Measurements from ENCODE around the gene HPCAL1. TPM values are rescaled to one million over a fixed set of nuclear protein-coding genes. Genes with fewer than 3 reads are reported as not detected.

HPCAL1 gene
- total RNA-seq, 2 experiments from 2014 or later: 61.6 to 63.6 TPM

GRCh38 chr2:10387033-10387432 lies 84.3 kb downstream of the HPCAL1 start:
- Mint-ChIP-seq H3K36me3 (ENCODE audit: low read depth) (peaks cover 2% of the 10 kb centered on the region), H3K27me3 (no peaks in the 10 kb centered on the region), H3K4me3 (no peak overlapping the region), H3K4me1 (peaks cover 55% of the 10 kb centered on the region), H3K9me3 (no peaks in the 10 kb centered on the region), H3K27ac (no peak overlapping the region)
- CTCF ChIA-PET: no interaction called here
- no peak for DNase-seq
- POLR2A ChIA-PET: no interaction called here

GRCh38 chr2:10388954-10389560 lies 86.4 kb downstream of the HPCAL1 start:
- Mint-ChIP-seq H3K27ac (no peak overlapping the region), H3K4me3 (no peak overlapping the region), H3K36me3 (ENCODE audit: low read depth) (peaks cover 2% of the 10 kb centered on the region), H3K4me1 (peaks cover 40% of the 10 kb centered on the region), H3K9me3 (no peaks in the 10 kb centered on the region), H3K27me3 (no peaks in the 10 kb centered on the region)
- CTCF ChIA-PET: interaction anchor here (1.1 kb wide), 2 partner anchors 12 to 265 kb away, joined by 4 to 5 read pairs; no protein-coding TSS in a partner anchor
- POLR2A ChIA-PET: no interaction called here
- no peak for DNase-seq

- H3K27me3 Mint-ChIP-seq: no peaks in the 10 kb centered on the region
- no peak for DNase-seq
- peaks cover 35% of the 10 kb centered on the region for H3K4me1 Mint-ChIP-seq
- ChIA-PET CTCF (interaction anchor here (1.1 to 3.3 kb wide), 3 partner anchors 10 to 265 kb away, joined by 3 to 15 read pairs (median 5); no protein-coding TSS in a partner anchor), POLR2A (no interaction called here)
- peaks cover 2% of the 10 kb centered on the region for H3K36me3 Mint-ChIP-seq (ENCODE audit: low read depth)
- H3K4me3 Mint-ChIP-seq: no peak overlapping the region
- no peak overlapping the region for H3K27ac Mint-ChIP-seq
- no peaks in the 10 kb centered on the region for H3K9me3 Mint-ChIP-seq
These were observed 86.9 kb downstream of the HPCAL1 start for GRCh38 chr2:10389573-10389972.

- ChIA-PET POLR2A (no interaction called here), CTCF (interaction anchor here (1.3 to 3.3 kb wide), 2 partner anchors 10 to 18 kb away, joined by 3 to 15 read pairs; no protein-coding TSS in a partner anchor)
- Mint-ChIP-seq H3K27ac (no peak overlapping the region), H3K27me3 (no peaks in the 10 kb centered on the region), H3K4me1 (peaks cover 33% of the 10 kb centered on the region), H3K4me3 (no peak overlapping the region), H3K36me3 (ENCODE audit: low read depth) (peaks cover 2% of the 10 kb centered on the region), H3K9me3 (no peaks in the 10 kb centered on the region)
- no peak for DNase-seq
These were observed 87.7 kb downstream of the HPCAL1 start for GRCh38 chr2:10390369-10390801.

GRCh38 chr2:10392100-10392499 lies 89.4 kb downstream of the HPCAL1 start:
- ChIA-PET POLR2A (no interaction called here), CTCF (interaction anchor here (3.3 to 3.9 kb wide), 2 partner anchors 10 to 16 kb away, joined by 15 to 18 read pairs; no protein-coding TSS in a partner anchor)
- DNase-seq: no peak
- H3K4me3 Mint-ChIP-seq: no peak overlapping the region
- H3K27ac Mint-ChIP-seq: no peak overlapping the region
- peaks cover 21% of the 10 kb centered on the region for H3K4me1 Mint-ChIP-seq
- H3K36me3 Mint-ChIP-seq (ENCODE audit: low read depth): peaks cover 6% of the 10 kb centered on the region
- H3K9me3 Mint-ChIP-seq: no peaks in the 10 kb centered on the region
- H3K27me3 Mint-ChIP-seq: no peaks in the 10 kb centered on the region

- Mint-ChIP-seq H3K36me3 (ENCODE audit: low read depth) (peaks cover 6% of the 10 kb centered on the region), H3K9me3 (no peaks in the 10 kb centered on the region), H3K4me1 (peaks cover 19% of the 10 kb centered on the region), H3K27ac (no peak overlapping the region), H3K27me3 (no peaks in the 10 kb centered on the region), H3K4me3 (no peak overlapping the region)
- POLR2A ChIA-PET: no interaction called here
- no peak for DNase-seq
- CTCF ChIA-PET: interaction anchor here (1.7 to 3.9 kb wide), 3 partner anchors 10 to 125 kb away, joined by 3 to 18 read pairs (median 15); no protein-coding TSS in a partner anchor
These were observed 89.8 kb downstream of the HPCAL1 start for GRCh38 chr2:10392548-10392947.

GRCh38 chr2:10392951-10393639 lies 90.4 kb downstream of the HPCAL1 start:
- Mint-ChIP-seq H3K27me3 (no peaks in the 10 kb centered on the region), H3K27ac (no peak overlapping the region), H3K4me1 (peaks cover 18% of the 10 kb centered on the region), H3K9me3 (no peaks in the 10 kb centered on the region), H3K36me3 (ENCODE audit: low read depth) (peaks cover 10% of the 10 kb centered on the region), H3K4me3 (no peak overlapping the region)
- DNase-seq: no peak
- POLR2A ChIA-PET: no interaction called here
- CTCF ChIA-PET: interaction anchor here (1.7 to 3.9 kb wide), 3 partner anchors 11 to 126 kb away, joined by 3 to 18 read pairs (median 15); no protein-coding TSS in a partner anchor

- Mint-ChIP-seq H3K4me1 (peaks cover 16% of the 10 kb centered on the region), H3K4me3 (no peak overlapping the region), H3K36me3 (ENCODE audit: low read depth) (peaks cover 13% of the 10 kb centered on the region), H3K27me3 (no peaks in the 10 kb centered on the region), H3K9me3 (no peaks in the 10 kb centered on the region), H3K27ac (no peak overlapping the region)
- ChIA-PET POLR2A (no interaction called here), CTCF (interaction anchor here (1.7 to 3.9 kb wide), 2 partner anchors 11 to 126 kb away, joined by 3 to 18 read pairs; no protein-coding TSS in a partner anchor)
- no peak for DNase-seq
These were observed 90.9 kb downstream of the HPCAL1 start for GRCh38 chr2:10393640-10393982.

GRCh38 chr2:10395893-10396292 lies 93.2 kb downstream of the HPCAL1 start:
- Mint-ChIP-seq H3K27ac (no peak overlapping the region), H3K4me1 (peaks cover 20% of the 10 kb centered on the region), H3K27me3 (no peaks in the 10 kb centered on the region), H3K36me3 (ENCODE audit: low read depth) (peaks cover 22% of the 10 kb centered on the region), H3K9me3 (peaks cover 2% of the 10 kb centered on the region), H3K4me3 (no peak overlapping the region)
- POLR2A ChIA-PET: no interaction called here
- no peak for DNase-seq
- CTCF ChIA-PET: no interaction called here

- peaks cover 26% of the 10 kb centered on the region for H3K4me1 Mint-ChIP-seq
- peaks cover 28% of the 10 kb centered on the region for H3K36me3 Mint-ChIP-seq (ENCODE audit: low read depth)
- no peak for DNase-seq
- ChIA-PET POLR2A (no interaction called here), CTCF (interaction anchor here (2.1 kb wide), 1 partner anchor 12 kb away, joined by 9 read pairs; no protein-coding TSS in a partner anchor)
- no peak overlapping the region for H3K4me3 Mint-ChIP-seq
- H3K27ac Mint-ChIP-seq: no peak overlapping the region
- peaks cover 2% of the 10 kb centered on the region for H3K9me3 Mint-ChIP-seq
- H3K27me3 Mint-ChIP-seq: no peaks in the 10 kb centered on the region
These were observed 93.8 kb downstream of the HPCAL1 start for GRCh38 chr2:10396464-10396863.

- ChIA-PET CTCF (interaction anchor here (0.6 to 2.1 kb wide), 2 partner anchors 11 to 869 kb away, joined by 5 to 9 read pairs; no protein-coding TSS in a partner anchor), POLR2A (no interaction called here)
- Mint-ChIP-seq H3K4me3 (no peak overlapping the region), H3K36me3 (ENCODE audit: low read depth) (peaks cover 29% of the 10 kb centered on the region), H3K27me3 (no peaks in the 10 kb centered on the region), H3K4me1 (peaks cover 30% of the 10 kb centered on the region), H3K27ac (no peak overlapping the region), H3K9me3 (peaks cover 2% of the 10 kb centered on the region)
- no peak for DNase-seq
These were observed 94.7 kb downstream of the HPCAL1 start for GRCh38 chr2:10397297-10397875.

GRCh38 chr2:10397878-10398277 lies 95.2 kb downstream of the HPCAL1 start:
- Mint-ChIP-seq H3K36me3 (ENCODE audit: low read depth) (peaks cover 29% of the 10 kb centered on the region), H3K4me3 (no peak overlapping the region), H3K9me3 (peaks cover 2% of the 10 kb centered on the region), H3K27me3 (no peaks in the 10 kb centered on the region), H3K27ac (no peak overlapping the region), H3K4me1 (peaks cover 30% of the 10 kb centered on the region)
- no peak for DNase-seq
- ChIA-PET CTCF (interaction anchor here (0.6 to 2.1 kb wide), 2 partner anchors 11 to 868 kb away, joined by 5 to 9 read pairs; no protein-coding TSS in a partner anchor), POLR2A (no interaction called here)

- H3K27ac Mint-ChIP-seq: peak overlapping the region; percentile 60
- ChIA-PET CTCF (interaction anchor here (1.7 to 2.1 kb wide), 2 partner anchors 10 kb away, joined by 7 to 9 read pairs; no protein-coding TSS in a partner anchor), POLR2A (no interaction called here)
- peaks cover 2% of the 10 kb centered on the region for H3K9me3 Mint-ChIP-seq
- no peak overlapping the region for H3K4me3 Mint-ChIP-seq
- DNase-seq: no peak
- H3K4me1 Mint-ChIP-seq: peaks cover 31% of the 10 kb centered on the region
- peaks cover 29% of the 10 kb centered on the region for H3K36me3 Mint-ChIP-seq (ENCODE audit: low read depth)
- H3K27me3 Mint-ChIP-seq: no peaks in the 10 kb centered on the region
These were observed 95.8 kb downstream of the HPCAL1 start for GRCh38 chr2:10398496-10398895.

Data from activated CD4-positive, alpha-beta T cell treated with anti-CD3 and anti-CD28 coated beads, Interleukin-2, amount 10 ng/mL, durations not matched to agents 7 days and 5 days (primary cell).